Measurements from ENCODE around the gene NLRX1. TPM values are rescaled to one million over a fixed set of nuclear protein-coding genes. Genes with fewer than 3 reads are reported as not detected.

NLRX1 gene
- total and polyA plus RNA-seq, 2 experiments from 2014 or later = 16.1 to 36.8 TPM

DNA sequence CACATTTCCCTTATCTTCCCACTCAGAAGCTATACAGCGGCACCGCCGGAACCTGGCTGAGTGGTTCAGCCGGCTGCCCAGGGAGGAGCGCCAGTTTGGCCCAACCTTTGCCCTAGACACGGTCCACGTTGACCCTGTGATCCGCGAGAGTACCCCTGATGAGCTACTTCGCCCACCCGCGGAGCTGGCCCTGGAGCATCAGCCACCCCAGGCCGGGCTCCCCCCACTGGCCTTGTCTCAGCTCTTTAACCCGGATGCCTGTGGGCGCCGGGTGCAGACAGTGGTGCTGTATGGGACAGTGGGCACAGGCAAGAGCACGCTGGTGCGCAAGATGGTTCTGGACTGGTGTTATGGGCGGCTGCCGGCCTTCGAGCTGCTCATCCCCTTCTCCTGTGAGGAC lies 4.9 kb downstream of the NLRX1 start:
- peaks cover 5% of the 10 kb centered on the region for H3K4me1 ChIP-seq (ENCODE audit: low read depth)
- DNase-seq (ENCODE audit: low read depth in 1 of 2, low spot score in 1 of 2) = no peak
- no peaks in the 10 kb centered on the region for H3K27me3 ChIP-seq
- no peak overlapping the region for H3K4me3 ChIP-seq
- no peaks in the 10 kb centered on the region for H3K36me3 ChIP-seq
- no peak overlapping the region for H3K27ac ChIP-seq
- TF ChIP-seq, protein P1, sequence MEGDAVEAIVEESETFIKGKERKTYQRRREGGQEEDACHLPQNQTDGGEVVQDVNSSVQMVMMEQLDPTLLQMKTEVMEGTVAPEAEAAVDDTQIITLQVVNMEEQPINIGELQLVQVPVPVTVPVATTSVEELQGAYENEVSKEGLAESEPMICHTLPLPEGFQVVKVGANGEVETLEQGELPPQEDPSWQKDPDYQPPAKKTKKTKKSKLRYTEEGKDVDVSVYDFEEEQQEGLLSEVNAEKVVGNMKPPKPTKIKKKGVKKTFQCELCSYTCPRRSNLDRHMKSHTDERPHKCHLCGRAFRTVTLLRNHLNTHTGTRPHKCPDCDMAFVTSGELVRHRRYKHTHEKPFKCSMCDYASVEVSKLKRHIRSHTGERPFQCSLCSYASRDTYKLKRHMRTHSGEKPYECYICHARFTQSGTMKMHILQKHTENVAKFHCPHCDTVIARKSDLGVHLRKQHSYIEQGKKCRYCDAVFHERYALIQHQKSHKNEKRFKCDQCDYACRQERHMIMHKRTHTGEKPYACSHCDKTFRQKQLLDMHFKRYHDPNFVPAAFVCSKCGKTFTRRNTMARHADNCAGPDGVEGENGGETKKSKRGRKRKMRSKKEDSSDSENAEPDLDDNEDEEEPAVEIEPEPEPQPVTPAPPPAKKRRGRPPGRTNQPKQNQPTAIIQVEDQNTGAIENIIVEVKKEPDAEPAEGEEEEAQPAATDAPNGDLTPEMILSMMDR (IDR thresholded peaks at IDR 0.05; ENCODE audit: low read depth, low read length) = no peak
- H3K9me3 ChIP-seq (ENCODE audit: low read depth) = no peaks in the 10 kb centered on the region

DNA sequence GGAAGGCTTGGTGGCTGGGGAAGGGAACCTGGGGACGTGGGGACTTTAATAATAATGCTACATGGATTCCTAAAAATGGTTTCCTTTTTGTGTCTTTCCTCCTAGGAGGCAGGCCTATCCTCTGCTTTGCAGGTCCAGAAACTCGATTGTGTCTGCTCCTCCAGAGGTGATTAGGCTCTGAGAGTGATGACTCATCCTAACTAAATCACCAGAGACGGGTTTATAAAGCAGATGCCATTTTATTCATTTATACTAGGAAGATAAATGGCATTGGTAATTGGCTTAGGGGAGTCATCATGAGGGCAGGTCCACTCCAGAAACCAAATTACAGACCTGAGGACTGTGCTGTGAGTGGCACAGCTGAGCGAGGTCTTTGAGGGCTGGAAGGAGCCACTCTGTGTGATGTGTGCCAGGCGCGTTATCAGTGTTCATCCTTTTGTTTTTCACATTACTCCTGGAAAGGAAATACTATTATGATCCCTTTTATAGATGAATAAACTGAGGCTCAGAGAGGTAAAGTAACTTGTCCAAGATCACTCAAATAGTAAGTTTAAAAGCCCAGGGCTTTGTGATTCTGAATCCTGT lies 7.1 kb downstream of the NLRX1 start:
- H3K9me3 ChIP-seq (ENCODE audit: low read depth) = no peaks in the 10 kb centered on the region
- TF ChIP-seq, protein P1 (IDR thresholded peaks at IDR 0.05; ENCODE audit: low read depth, low read length) = no peak
- H3K36me3 ChIP-seq = peaks cover 3% of the 10 kb centered on the region
- no peaks in the 10 kb centered on the region for H3K4me1 ChIP-seq (ENCODE audit: low read depth)
- peak in 1 of 2 donors; percentile 17 for DNase-seq (ENCODE audit: low read depth in 1 of 2, low spot score in 1 of 2)
- H3K4me3 ChIP-seq = no peak overlapping the region
- H3K27me3 ChIP-seq = no peaks in the 10 kb centered on the region
- no peak overlapping the region for H3K27ac ChIP-seq

DNA sequence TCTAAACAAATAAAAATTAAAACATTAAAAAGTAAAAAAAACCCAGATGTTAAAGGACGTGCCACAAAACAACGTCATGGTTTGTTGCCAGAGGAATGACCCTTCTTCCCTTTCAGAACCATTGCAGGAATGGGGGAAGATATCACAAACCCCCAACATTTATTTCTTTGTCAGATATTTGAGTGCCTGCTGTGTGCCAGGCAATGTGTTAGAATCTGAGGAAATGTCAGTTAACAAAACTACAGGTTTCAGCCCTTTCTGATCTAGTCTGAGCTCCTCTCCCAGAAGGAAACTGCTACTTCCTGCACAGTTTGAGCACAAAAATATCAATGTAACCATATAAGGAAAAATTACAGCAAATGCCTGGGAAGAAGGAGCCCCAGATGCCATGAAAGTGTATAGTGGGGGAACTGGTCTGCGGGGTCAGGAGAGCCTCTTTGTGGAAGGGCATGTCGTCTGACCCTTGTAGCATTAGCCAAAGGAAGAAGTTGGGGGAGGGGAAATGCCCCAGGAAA lies 9.7 kb downstream of the NLRX1 start:
- Histone ChIP-seq H3K36me3 (peaks cover 3% of the 10 kb centered on the region), H3K27me3 (no peaks in the 10 kb centered on the region), H3K4me1 (ENCODE audit: low read depth) (no peaks in the 10 kb centered on the region), H3K4me3 (no peak overlapping the region), H3K27ac (no peak overlapping the region), H3K9me3 (ENCODE audit: low read depth) (no peaks in the 10 kb centered on the region)
- DNase-seq (ENCODE audit: low read depth in 1 of 2, low spot score in 1 of 2) = peak in 1 of 2 donors; percentile 10
- TF ChIP-seq, protein P1 (IDR thresholded peaks at IDR 0.05; ENCODE audit: low read depth, low read length) = no peak

DNA sequence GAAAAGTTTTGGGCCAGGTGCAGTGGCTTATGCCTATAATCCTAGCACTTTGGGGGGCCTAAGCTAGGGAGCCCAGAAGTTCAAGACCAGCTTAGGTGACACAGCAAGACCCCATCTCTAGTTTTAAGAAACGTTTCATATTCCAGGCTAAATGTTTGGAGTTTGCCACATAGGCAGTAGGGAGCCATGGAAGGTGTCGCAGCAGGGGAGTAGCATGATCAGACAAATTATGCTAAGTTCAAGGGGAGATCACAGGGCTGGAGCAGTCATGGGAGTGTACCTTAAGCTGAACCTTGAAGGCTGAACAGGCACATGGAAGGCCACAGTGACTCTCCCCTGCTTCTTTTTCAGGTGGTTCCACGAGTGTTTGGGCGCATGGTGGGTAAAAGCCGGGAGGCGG lies 10.8 kb downstream of the NLRX1 start:
- H3K27me3 ChIP-seq = no peaks in the 10 kb centered on the region
- H3K36me3 ChIP-seq = peaks cover 3% of the 10 kb centered on the region
- H3K27ac ChIP-seq = no peak overlapping the region
- no peaks in the 10 kb centered on the region for H3K4me1 ChIP-seq (ENCODE audit: low read depth)
- TF ChIP-seq, protein P1 (IDR thresholded peaks at IDR 0.05; ENCODE audit: low read depth, low read length) = no peak
- H3K4me3 ChIP-seq = no peak overlapping the region
- no peak for DNase-seq (ENCODE audit: low read depth in 1 of 2, low spot score in 1 of 2)
- H3K9me3 ChIP-seq (ENCODE audit: low read depth) = no peaks in the 10 kb centered on the region

DNA sequence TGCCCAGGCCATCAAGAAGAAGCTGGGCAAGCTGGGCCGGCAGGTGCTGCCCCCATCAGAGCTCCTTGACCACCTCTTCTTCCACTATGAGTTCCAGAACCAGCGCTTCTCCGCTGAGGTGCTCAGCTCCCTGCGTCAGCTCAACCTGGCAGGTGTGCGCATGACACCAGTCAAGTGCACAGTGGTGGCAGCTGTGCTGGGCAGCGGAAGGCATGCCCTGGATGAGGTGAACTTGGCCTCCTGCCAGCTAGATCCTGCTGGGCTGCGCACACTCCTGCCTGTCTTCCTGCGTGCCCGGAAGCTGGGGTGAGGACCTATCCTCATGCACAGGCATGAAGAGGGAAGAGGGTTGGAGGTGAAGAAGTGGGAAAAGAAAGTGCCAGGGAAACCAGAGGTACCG lies 11.5 kb downstream of the NLRX1 start:
- Histone ChIP-seq H3K4me1 (ENCODE audit: low read depth) (no peaks in the 10 kb centered on the region), H3K27me3 (no peaks in the 10 kb centered on the region), H3K4me3 (no peak overlapping the region), H3K36me3 (peaks cover 3% of the 10 kb centered on the region), H3K9me3 (ENCODE audit: low read depth) (no peaks in the 10 kb centered on the region), H3K27ac (no peak overlapping the region)
- TF ChIP-seq, protein P1 (IDR thresholded peaks at IDR 0.05; ENCODE audit: low read depth, low read length) = no peak
- DNase-seq (ENCODE audit: low read depth in 1 of 2, low spot score in 1 of 2) = no peak
